Measurements from ENCODE around the gene SOX9. TPM values are rescaled to one million over a fixed set of nuclear protein-coding genes. Genes with fewer than 3 reads are reported as not detected.

The SOX9 gene
- total RNA-seq, 4 donors from 2014 or later, result 16.1 to 40.0 (median 33.1) TPM

- Histone ChIP-seq H3K4me3 (no peak overlapping the region), H3K9me3 (no peaks in the 10 kb centered on the region), H3K4me1 (no peaks in the 10 kb centered on the region), H3K36me3 (no peaks in the 10 kb centered on the region), H3K27me3 (no peaks in the 10 kb centered on the region), H3K27ac (no peak overlapping the region)
- TF ChIP-seq CTCF (IDR thresholded peaks at IDR 0.05) (no peak), POLR2A (IDR thresholded peaks at IDR 0.05) (no peak)
- DNase-seq, result no peak
Measured at GRCh38 chr17:72152387-72152929, 31.6 kb downstream of the SOX9 start.

- Histone ChIP-seq H3K4me1 (no peaks in the 10 kb centered on the region), H3K27me3 (no peaks in the 10 kb centered on the region), H3K4me3 (no peak overlapping the region), H3K27ac (no peak overlapping the region), H3K9me3 (no peaks in the 10 kb centered on the region), H3K36me3 (no peaks in the 10 kb centered on the region)
- DNase-seq, result no peak
- no peak for TF ChIP-seq POLR2A (IDR thresholded peaks at IDR 0.05)
- TF ChIP-seq CTCF (IDR thresholded peaks at IDR 0.05), result no peak
Measured at GRCh38 chr17:72158895-72159885, 38.4 kb downstream of the SOX9 start.

- Histone ChIP-seq H3K9me3 (no peaks in the 10 kb centered on the region), H3K36me3 (no peaks in the 10 kb centered on the region), H3K4me1 (no peaks in the 10 kb centered on the region), H3K4me3 (no peak overlapping the region), H3K27me3 (no peaks in the 10 kb centered on the region), H3K27ac (no peak overlapping the region)
- no peak for TF ChIP-seq CTCF (IDR thresholded peaks at IDR 0.05)
- DNase-seq, result no peak
Measured at GRCh38 chr17:72162569-72162968, 41.7 kb downstream of the SOX9 start.

GRCh38 chr17:72163474-72163873 is 42.7 kb downstream of the SOX9 start:
- Histone ChIP-seq H3K27ac (no peak overlapping the region), H3K4me3 (no peak overlapping the region), H3K36me3 (no peaks in the 10 kb centered on the region), H3K9me3 (no peaks in the 10 kb centered on the region), H3K4me1 (no peaks in the 10 kb centered on the region), H3K27me3 (no peaks in the 10 kb centered on the region)
- no peak for DNase-seq
- TF ChIP-seq CTCF (IDR thresholded peaks at IDR 0.05) (no peak), POLR2A (IDR thresholded peaks at IDR 0.05) (no peak)

GRCh38 chr17:72164158-72164739 is 43.4 kb downstream of the SOX9 start:
- H3K27me3 ChIP-seq, result no peaks in the 10 kb centered on the region
- TF ChIP-seq POLR2A (IDR thresholded peaks at IDR 0.05) (no peak), CTCF (IDR thresholded peaks at IDR 0.05) (no peak)
- H3K4me3 ChIP-seq, result no peak overlapping the region
- no peaks in the 10 kb centered on the region for H3K36me3 ChIP-seq
- H3K27ac ChIP-seq, result no peak overlapping the region
- no peaks in the 10 kb centered on the region for H3K9me3 ChIP-seq
- H3K4me1 ChIP-seq, result no peaks in the 10 kb centered on the region
- DNase-seq, result no peak

All from Peyer's patch (tissue), 4 donors.